ENCODE data around the gene EFNA5.

EFNA5 gene

DNA sequence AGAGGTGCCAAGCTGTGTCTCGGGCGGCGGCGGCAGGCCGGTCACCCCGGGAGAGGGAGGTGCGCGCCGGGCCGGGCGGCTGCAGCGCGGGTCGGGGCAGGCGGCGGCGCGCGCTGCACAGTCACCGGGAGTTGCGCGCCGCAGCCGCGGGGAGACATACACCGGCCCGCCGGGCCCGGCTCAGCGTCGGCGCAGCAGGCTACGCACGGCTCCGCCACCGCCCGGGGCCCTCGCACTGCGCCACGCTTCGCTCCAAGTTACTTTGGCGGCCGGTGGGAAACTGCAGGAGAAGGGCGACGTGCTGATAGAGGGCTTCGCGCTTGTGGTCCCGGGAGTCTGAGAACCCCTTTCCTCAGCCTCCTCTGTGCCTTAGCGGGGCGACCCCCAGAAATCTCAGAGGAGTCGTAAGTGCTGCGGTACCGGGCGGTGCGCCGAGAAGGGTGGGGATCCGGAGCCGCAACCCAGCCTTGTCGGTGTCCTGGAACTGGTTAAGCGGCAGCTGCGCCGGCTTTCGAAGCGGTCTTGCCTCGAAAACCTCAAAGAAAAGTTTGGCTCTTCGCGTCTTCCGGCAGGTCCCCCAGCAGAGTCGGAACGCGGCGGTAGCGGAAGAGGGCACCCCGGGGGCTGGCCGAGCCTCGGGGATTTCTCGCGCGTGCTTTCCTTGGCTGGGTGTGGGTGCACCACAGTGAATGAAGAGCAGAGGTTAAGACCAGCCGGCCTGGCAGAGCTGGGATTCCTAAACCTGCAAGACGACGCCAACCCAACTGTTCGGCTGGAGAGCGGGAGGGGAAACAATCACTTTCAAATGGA, at the start of gene EFNA5:
TSS of gene EFNA5 (minus strand) at position 6 of the 810 bp plus-strand sequence.
- peak; percentile 45 for DNase-seq

DNA sequence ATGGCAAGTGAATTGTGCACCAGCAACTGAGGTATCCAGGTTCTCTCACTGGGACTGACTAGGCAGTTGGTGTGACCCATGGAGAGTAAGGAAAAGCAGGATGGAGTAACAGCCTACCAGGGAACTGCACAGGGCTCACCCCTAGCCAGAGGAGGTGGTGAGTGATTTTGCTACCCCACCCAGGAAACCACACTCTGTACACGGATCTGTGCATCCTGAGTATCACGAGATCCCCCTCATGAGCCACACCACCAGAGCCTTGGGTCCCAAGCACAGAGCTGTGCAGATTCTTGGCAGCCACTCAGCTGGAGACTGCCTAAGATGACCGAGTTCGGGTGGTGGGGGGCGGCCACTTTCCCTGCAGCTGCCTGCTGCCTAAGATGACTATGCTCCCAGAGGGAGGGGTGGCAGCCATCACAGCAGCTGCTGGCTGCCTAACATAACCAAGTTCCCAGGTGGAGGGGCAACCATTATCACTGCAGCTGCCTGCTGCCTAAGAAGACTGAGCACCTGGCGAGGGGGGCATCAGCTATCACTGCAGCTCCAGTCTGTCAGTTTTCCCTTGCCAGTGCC, 48.4 kb upstream of the EFNA5 start:
- DNase-seq, result no peak

DNA sequence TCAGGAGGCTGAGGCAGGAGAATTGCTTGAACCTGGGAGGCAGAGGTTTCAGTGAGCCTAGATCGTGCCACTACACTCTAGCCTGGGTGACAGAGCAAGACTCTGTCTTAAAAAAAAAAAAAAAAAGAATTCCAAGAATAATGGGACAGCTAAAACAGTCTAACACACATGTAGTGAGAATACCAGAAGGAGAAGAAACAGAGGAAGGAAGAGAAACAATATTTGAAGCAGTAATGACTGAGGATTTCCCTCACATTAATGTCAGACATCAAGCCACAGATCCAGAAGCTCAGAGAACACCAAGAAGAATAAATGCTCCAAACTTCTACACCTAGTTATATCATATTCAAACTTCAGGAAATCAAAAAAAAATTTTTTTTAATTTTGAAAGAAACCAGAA, 47.1 kb upstream of the EFNA5 start:
- no peak for DNase-seq

DNA sequence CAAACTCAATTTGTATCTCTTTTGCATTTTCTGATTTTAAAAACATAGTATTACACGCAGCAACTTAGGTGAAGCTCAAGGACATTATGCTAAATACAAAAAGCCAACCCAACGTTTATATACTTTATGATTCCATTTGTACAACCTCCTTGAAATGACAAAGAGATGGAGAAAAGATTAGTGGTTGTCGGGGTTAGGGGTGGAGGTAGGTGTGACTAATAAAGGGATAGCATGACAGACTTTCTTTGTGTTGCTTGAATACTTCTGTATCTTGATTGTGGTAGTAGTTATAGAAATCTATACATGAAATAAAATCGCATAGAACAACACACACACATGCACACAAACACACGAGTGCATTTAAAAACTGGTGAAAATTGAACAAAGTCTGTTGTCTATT, 42.5 kb upstream of the EFNA5 start:
- no peak for DNase-seq

DNA sequence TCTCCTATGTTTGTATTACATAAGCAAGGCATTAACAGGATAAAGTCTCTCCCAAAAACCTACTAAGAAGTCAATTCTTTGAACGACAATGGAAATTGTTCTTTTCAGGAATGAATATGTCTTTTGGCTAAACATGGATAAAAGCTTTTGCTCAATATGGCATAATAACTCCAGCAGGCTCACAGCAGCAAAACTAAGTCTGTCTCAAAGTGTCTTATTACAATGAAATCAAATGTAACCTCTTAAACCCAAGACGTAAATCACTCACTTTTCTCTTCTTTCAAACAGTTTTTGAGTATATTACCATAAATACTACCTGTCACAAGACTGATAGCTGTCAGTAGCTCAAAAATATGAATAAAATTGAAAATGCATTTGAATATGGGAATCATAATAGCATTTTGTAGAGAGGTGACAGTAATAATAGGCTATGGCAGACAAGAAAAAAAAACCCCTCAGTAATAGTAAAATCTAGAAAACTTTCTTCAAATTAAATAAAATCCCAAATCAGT, 41.7 kb upstream of the EFNA5 start:
- no peak for DNase-seq

DNA sequence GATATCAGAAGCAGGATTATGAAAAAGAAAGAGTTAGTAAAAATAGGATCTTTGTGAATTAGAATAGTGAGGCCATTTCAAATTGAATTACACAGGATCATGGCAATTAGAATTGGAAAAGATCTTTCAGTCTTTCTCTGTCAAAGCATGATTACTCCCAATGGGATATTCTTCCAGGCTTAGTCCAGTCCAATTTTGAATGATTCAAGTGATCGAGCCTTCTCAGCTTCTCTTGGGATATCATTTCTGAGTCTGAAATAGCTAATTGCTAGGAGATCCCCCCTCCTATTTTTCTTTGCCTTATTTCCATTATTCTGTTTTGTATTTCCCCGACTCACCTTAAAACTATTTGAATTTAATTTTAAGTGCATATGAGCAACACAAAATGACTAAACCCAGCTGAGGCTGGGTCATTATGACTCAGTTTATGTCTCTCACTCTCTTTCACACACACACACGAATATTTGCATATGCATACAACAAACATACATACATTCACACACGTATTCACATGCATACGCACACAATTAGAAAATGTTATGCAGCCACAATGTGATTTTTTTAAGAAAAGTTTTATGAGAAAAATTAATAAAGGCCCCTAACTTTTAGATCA, 34.8 kb upstream of the EFNA5 start:
- DNase-seq, result no peak

GRCh38 chr5:107704681-107705401, 34.1 kb upstream of the EFNA5 start:
- DNase-seq, result no peak

DNA sequence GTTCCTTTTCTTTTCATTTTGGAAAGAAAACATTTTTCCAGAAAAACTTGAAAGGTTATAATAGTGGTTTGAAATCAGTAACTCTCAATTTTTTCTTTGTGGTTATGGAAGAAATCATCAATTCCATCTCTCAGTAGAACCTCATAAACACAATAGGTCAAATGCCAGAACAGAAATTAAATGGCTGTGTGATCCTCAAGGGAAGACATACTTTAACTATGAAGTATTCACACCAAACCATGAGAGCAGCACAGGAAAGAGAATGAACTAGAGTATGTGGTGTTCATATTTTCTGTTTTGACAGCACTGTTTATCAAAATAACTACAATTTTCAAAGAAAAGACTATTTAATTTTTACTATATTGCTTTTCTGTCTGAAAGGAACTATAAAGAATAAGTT, 29.7 kb upstream of the EFNA5 start:
- no peak for DNase-seq

- no peak for DNase-seq
Measured at GRCh38 chr5:107699425-107699824, 28.7 kb upstream of the EFNA5 start.

- DNase-seq, result no peak
Measured at GRCh38 chr5:107698286-107698685, 27.5 kb upstream of the EFNA5 start.

- DNase-seq, result no peak
Measured at GRCh38 chr5:107696498-107696897, 25.8 kb upstream of the EFNA5 start.

DNA sequence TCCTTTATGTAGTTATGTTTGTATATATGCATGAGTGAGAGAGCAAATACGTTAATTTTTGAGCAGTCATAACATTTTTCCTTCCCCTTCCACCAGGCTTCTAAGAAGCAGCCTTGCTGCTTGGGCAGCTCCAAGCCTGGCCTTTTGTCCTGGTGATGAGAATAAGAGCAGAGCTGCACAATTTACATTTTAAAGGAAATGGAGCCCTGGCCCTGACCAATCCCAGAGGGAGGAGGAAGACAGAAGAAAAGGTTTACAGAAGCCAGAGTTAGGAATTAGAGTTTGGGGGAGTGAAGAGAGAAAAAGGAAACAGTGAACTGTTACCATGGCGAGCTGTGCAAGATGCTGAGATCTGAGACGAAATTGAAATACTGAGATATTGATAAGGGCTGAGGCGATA, 25.3 kb upstream of the EFNA5 start:
- DNase-seq, result no peak

GRCh38 chr5:107687937-107688336, 17.2 kb upstream of the EFNA5 start:
- DNase-seq, result no peak

DNA sequence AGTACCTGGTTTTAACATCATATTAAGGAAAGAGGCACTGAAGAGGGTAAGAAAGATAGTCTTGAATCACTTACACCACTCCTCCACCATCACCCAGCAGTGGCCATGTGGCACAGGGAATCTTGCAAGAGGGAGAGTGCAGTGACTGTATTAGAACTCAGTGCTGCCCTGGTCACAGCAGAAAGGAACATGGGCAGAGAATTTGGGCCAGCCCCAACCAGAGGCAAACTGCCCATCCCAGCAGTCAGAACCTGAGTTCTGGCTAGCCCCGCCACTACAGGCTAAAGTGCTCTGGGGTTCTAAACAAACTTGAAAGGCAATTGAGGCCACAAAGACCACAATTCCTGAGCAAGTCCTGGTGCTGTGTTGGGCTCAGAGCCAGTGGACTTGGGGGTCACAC, 16.7 kb upstream of the EFNA5 start:
- no peak for DNase-seq

- no peak for DNase-seq
Measured at GRCh38 chr5:107682533-107682932, 11.8 kb upstream of the EFNA5 start.

DNA sequence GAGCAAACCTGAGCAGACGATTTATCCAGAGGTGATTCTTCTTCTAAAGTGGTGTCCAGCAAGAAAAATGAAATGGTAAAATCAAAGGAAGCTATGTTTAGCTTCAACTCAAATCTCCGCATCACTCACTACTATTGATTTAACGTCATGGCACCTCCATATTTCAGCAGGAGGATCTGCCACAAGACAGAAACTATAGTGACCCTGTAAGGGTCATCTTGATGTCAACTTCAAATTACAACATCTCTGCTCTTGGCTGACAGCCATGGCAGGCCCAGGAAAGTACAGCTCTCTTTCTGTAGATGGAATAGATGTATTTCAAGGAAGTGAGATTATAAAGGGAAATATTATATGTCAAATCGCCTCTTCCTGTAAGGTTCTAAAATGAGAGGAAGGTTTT, 10.1 kb upstream of the EFNA5 start:
- no peak for DNase-seq

- DNase-seq, result no peak
Measured at GRCh38 chr5:107680099-107680498, 9.4 kb upstream of the EFNA5 start.

- no peak for DNase-seq
Measured at GRCh38 chr5:107676702-107677101, 6.0 kb upstream of the EFNA5 start.

- no peak for DNase-seq
Measured at GRCh38 chr5:107675201-107675600, 4.5 kb upstream of the EFNA5 start.

- DNase-seq, result no peak
Measured at GRCh38 chr5:107674655-107675054, 3.9 kb upstream of the EFNA5 start.

DNA sequence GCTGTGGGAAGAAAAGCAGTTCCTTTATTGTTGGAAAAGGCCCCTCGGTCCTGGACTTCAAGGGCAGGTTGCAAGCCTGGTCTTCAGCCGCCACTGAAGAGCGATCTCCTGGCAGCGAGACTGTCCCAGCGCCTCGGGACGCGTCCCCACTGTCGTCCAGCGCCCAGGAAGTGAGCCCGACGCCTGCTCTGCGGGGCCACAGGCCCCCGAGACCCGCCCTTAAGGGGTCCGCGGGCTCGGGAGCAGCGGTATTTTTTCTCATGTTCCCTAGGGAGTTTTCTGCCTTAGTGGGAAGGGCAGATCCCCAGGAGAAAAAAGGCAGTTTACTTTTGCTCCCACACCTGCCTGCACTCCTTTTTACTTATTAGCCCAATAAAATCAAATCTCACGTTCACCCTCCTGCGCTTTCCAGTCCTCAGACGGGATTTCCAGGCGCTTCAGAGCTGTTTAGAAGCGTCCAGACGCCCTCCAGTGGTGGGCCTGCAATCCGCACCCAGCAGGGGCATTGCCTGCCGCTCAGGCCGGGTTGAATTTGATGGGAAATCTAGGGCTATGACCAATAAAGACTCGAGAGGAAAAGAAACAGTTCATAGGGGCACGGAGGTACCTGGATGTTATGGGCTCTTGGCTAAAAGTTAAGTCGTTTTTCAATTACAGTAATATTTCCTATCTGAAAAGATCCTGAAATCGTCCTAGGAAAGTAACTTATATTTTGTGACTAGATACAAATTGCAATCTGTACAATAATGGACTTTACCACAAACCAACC, 2.8 kb upstream of the EFNA5 start:
- DNase-seq, result peak; percentile 88

GRCh38 chr5:107673039-107673367, 2.3 kb upstream of the EFNA5 start:
- DNase-seq, result peak; percentile 29

All from stimulated activated CD8-positive, alpha-beta memory T cell treated with anti-CD3 and anti-CD28 coated beads, Interleukin-4, amount 100 ng/mL, for 48 hours (primary cell).